ENCODE results near the gene HCAR2.
A peak's percentile ranks its signal among the peaks of the same experiment; 100 is the strongest.
"Not testable (repeated sequence)": the region's sequence is repeated elsewhere in the genome, so short reads cannot be mapped to it uniquely, and the experiment has no call there.

HCAR2 gene

DNA sequence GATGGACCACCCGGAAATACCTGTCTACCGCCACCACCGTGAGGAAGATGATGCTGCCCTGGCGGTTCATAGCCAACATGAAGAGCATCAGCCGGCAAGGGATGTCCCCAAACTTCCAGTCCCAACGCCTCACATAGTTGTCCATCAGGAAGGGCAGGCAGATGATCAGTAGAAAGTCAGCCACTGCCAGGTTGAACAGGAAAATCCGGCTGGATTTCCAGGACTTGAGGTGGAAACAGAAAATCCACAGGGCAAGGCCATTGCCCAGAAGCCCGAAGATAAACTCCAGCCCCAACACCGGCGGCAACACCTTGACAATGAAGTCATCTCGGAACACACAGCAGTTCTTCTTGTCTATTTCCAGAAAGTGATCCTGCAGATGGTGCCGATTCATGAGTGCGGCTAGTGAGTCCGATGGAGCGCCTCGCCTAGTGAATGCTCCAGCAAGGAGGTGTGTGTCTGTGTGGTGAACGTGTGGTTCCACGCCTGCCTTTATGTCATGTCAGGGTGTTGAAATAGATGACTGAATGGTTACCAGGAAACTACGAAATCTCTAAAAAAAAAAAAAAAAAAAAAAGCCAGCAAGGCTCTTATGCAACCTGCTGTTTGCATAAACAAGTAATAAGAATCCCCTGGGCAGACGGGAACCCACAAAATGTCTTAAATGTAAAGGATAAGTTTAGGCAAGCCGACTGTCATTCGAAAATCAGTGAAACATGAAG lies at the start of gene HCAR2:
TSS of gene HCAR2 (minus strand) at position 468 of the 722 bp plus-strand sequence. CDS start at position 394, 74 bp downstream.
- DNase-seq, result peak; percentile 55

DNA sequence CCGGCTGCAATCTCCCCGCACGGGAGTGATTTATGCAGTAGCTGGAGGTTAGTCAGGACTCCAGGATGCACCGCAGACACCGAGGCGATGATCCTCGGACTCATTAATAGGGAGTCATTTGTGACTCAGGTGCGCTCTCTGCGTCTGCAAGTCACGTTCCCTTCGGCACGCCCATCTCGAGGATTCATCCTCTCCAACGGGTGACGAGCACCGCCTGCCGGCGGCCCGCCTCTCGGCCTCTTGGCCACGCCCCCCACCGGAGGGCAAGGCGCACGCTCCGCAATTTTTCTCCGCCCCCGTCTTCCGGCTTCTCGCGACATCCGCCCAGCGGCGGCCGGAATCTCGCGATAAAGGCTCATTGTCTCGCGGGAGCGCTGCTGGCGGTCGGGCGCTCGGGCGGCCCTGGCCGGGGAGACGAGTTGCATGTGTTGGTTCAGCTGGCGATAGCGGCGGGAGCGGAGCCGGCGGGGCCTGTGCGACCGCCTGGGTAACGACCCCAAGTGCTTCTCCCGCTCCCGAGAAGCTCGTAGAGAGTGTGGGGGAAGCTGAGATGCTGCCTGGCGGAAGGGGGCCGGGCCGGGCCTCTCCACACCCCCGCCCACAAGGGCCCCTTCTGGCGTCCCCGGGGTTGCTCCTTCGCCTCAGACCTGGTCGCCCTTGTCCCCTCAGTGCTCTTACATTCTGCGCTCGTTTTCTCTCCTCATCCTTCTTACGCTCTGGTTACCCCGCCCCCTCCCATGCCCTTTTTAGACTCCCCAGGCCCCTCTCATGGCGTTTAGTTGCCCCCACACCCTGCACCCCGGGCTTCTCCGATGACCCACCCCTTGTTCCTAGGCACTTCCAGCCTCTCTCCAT lies 49.5 kb upstream of the HCAR2 start, which contains the start of gene DENR:
TSS of gene DENR (plus strand) at position 361 of the 855 bp plus-strand sequence. CDS start 878 bp downstream, outside the sequence.
- peak; percentile 99 for DNase-seq

DNA sequence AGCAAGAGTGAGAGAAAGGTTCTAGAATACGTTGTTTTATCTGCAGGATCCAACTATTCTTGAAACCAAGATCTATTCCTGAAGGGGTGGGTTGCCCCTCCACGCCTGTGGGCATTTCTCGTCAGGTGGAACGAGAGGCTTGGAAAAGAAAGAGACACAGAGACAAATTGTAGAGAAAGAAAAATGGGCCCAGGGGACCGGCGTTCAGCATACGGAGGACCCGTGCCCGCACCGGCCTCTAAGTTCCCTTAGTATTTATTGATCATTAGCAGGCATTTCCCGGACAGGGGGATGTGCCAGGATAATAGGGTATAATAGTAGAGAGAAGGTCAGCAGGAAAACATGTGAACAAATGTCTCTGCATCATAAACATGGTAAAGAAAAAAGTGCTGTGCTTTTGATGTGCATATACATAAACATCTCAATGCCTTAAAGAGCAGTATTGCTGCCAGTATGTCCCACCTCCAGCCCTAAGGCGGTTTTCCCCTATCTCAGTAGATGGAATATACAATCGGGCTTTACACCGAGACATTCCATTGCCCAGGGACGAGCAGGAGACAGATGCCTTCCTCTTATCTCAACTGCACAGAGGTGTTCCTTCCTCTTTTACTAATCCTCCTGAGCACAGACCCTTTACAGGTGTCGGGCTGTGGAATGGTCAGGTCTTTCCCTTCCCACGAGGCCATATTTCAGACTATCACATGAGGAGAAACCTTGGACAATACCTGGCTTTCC lies 47.8 kb upstream of the HCAR2 start:
- DNase-seq, result not testable (repeated sequence)

DNA sequence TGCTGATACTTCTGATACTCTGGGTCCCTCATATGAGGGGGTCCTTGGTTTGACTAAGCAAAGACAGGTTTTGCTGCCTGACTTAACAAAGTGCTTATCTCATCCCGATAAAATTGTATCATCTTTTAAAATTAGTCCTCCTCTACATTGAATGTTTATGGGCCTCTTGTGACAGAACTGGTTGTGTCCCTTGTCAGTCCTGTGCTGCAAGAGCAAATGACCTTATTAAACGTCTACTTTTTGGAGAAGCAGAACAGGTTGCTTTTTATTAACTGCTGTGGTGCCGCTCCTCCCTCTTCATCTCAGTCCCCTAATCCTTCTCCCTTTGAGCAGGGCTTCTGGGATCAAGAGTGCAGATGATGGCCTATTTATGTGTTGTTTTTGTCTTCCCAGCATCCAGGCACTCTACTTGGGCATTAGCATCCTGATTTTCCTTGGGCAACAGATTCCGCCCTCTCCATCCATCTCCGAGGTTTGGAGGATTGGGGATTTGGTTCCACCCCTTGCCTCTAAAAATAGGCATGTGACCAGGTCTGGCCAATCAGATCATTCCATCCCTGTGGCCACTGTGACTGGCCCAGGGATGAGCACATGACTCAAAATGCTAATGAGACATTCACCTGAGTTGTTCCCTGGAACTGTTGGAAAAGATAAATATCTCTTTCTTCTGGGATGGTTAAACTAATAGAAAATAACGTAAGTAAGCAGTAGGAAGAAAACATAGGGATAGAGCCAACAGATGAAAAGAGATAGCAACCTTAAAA lies 46.6 kb upstream of the HCAR2 start:
- no peak for DNase-seq

DNA sequence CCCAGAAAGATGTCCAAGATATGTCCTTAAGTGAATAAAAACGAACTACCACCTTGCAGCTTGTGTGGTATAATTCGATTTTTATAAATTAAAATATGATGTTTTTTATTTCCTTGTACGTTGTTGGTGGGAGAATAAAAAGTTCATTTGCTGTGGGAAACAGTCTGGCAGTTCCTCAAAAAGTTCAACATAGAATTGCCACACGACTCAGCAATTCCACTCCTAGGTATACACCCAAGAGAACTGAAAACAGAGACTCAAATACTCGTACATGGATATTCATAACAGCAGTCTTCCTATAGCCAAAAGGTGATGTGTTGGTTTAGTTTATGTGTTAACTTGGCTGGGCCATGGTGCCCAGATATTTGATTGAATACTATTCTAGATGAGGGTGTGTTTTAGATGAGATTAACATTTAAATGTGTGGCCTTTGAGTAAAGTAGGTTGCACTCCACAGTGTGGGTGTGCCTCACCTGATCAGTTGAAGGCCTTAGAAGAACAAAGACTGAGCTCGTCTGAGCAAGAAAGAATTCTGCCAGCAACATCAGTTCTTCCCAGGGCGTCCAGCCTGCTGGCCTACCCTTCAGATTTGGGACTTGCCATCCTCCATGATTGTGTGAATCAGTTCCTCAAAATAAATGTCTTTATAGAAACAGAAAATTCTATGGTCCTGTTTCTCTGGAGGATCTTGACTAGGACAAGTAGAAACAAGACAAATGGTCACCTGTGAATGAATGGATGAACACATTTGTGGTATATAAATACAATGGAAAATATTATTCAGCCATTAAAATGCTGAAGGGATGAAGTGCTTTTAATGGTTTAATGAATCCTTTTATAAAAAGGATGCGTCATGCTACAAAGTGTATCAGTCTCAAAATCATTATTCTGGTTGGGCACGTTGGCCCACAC lies 44.3 kb upstream of the HCAR2 start:
- peak; percentile 25 for DNase-seq

DNA sequence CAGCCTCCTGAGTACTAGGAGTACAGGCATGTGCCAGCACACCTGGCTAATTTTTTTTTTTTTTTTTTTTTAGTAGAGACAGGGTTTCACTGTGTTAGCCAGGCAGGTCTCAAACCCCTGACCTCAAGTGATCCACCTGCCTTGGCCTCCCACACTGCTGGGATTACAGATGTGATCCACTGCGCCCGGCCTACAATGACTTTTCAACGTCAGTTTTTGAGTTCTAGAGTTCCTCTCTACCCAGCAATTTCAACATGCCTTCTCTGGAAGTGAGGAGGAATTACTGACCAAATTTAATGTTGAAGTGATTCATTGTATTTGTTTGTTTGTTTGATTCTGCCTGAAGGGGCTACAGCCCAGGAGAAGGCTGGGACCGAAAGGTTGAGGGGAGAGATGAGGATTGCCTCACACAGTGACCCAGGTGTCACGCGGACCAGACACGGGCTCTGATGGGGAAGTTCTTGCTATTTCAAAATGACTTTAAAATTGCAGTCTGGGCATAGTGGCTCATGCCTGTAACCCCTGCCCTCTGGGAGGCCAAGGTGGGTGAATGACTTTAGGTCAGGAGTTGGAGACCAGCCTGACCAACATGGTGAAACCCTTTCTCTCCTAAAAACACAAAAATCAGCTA lies 40.9 kb upstream of the HCAR2 start:
- no peak for DNase-seq

DNA sequence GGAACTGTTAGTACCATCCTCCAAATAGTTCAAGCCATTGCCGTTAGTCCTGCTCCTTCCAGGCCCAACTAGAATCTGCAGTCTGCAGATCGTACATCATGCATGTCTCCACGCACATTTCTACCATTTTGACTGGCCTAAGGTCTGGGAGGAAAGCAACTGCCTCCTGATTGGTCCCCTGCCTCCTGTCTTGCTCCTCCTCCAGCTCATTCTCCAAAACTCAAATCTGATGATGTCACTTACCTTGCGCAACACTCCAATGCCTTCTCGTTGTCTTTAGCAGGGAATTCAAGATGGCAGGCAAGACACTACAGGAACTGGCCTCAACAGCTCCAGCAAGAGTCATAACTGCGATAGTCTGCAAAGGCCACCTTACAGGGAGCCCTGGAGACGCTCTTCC lies 37.2 kb upstream of the HCAR2 start:
- DNase-seq, result no peak

DNA sequence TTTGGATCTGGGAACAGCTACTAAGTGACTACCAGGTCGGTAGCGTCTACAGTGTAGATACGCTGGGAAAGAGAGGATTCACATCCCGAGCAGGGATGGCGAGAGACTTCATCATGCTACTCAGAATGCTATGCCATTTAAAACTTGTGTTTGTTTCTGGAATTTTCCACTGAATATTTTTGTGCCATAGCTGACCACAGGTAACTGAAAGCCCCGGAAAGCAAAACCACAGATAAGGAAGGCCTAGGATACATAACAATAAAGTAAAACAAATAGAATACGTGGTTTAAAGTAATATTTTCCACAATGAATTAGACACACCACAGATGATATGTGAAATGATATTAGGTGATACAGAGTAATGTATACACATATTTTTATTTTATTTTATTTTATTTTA lies 35.4 kb upstream of the HCAR2 start:
- peak; percentile 44 for DNase-seq

DNA sequence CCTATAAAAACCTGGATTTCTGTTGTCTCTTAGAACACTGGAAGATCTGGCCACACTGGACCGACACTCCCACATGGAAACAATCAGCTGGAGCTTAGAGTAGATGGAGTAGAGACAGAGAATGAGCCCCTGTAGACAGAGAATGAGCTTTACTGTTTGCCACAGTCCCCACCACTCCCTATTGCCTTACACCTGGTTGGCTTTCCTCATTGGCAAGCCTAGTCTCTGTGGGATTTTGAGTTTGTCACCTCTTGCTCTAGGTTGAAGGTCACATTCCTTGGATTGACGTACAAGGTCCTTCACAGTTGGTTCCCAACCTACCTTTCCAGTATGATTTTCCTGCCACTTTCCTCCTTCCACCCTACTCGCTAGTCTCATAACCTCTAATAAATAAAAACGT lies 29.5 kb upstream of the HCAR2 start:
- no peak for DNase-seq

DNA sequence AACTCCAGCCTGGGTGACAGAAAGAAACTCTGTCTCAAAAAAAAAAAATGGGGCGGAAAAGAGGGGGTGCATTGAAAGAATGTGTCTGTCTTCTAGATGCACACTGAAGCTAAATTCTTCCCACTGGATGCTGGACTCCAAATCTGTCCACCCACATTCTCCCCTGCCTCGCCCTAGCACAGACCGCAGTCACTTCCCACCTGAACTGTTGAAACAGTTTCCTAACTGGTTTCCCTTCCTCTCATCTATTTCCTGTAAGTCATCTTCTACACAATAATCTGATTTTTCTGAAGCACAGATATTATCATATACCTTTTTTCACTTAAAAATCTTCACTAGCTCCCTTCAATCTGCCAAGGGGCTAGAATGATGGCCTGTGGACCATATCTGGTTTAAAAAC lies 29.0 kb upstream of the HCAR2 start:
- no peak for DNase-seq

DNA sequence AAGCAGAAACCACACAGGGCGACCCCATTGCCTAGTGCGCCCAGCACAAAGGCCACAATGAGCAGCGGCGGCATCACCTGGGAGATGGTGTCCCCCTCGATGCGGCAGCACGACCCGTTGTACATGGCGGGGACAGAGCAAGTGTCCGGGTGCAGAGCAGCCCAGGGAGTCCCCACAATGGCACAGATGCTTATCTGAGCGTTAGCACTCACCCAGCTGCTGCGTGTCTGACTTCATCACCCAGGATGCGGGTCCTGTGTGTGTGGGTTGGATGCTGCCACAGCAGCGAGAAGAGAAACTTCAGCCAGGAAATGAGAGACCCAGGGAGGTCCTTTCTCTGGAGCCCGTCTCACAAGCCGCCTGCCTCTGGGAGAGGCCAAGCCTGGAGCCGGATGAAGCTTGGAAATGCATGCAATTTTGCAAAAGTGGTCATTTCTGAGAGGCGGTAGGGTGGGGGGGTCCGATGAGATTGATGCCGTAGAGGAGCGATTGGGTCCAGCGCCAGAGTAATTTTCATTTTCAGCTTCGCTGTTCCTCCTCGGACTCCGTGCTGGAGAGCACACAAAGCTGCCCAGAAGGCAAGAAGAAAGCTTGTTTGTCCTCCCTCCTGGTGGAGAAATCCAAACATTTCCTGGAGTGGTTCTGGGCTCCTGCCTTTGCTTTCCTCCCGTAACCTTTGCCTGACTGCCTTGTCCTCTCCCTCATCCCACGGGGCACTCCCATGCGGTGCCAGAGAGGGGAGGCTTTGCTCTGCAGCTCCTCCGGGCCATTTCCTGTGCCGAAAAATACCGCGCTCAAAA lies 27.3 kb upstream of the HCAR2 start, which contains the start of gene HCAR1:
TSS of gene HCAR1 (minus strand) at position 630 of the 800 bp plus-strand sequence. CDS start at position 125, 505 bp downstream.
- no peak for DNase-seq

DNA sequence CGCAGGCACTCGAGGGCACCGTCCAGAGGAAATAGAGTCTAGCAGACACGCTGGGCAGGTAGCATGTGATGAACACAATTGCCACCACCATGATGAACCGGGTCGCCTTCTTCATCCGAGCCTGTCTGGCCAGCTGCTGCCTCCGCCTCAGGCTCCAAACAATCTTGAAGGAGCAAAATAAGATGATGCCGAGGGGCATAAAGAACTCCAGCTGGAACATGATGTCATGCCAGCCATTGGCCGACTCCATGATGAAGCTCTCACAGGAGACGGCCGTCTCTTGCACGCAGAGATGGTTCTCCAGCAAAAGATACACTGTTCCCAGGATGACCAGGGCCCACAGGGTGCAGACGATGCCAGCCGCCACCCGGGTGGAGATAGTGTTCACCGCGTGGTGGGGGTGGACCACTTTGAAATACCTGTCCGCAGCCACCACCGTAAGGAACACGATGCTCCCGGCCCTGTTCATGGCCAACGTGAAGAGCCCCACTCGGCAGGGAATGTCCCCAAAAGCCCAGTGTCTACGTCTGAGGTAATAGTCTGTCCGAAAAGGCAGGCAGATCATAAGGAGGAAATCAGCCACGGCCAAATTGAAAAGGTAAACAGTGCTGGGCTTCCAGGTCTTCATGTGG lies 26.5 kb upstream of the HCAR2 start:
- DNase-seq, result no peak

DNA sequence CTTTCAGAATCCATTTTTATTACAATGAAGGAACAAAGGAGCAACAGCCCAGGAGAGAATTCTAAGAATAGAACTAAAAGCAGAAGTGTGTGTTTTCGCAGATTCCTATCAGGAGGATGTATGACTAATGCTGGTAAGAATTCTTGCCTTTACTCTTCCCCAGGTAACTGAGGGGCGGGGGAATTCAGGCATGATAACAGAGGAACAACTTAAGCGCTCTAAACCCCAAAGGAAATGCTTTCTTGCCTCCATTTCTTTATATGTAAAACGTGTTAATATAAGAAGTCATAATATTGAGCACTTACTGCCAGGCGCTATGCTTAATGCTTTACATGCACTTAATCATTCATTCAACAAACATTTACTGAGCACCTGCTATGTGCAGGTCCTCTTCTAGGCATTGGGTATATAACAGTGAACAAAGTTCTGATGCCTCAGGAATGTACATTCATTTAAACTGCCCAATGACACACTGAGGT lies 23.0 kb upstream of the HCAR2 start:
- DNase-seq, result peak; percentile 66

DNA sequence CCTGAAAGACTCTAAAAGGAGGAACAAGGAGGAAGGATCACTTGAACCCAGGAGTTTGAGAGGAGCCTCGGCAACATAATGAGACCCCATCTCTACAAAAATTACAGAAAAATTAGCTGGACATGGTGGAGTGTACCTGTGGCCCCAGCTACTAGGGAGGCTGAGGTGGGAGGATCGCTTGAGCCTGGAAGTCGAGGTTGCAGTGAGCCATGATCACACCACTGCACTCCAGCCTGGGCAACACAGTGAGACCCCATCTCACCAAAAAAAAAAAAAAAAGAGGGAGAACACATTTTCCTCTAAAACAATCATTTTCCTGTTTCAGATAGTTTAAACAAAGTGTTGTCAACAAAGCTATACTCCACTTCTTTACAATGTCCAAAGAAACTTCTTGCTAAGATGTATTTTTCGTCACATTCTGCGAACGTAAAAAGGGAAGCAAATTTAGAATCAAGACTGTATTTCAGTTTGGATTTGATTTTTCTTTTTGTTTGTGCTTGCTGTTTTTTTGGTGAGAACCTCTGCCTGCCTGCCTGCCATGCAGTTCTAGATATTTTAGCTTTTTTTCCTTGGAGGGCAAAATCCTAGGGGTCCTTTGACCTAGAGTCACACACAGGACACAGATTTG lies 22.4 kb upstream of the HCAR2 start:
- DNase-seq, result no peak

DNA sequence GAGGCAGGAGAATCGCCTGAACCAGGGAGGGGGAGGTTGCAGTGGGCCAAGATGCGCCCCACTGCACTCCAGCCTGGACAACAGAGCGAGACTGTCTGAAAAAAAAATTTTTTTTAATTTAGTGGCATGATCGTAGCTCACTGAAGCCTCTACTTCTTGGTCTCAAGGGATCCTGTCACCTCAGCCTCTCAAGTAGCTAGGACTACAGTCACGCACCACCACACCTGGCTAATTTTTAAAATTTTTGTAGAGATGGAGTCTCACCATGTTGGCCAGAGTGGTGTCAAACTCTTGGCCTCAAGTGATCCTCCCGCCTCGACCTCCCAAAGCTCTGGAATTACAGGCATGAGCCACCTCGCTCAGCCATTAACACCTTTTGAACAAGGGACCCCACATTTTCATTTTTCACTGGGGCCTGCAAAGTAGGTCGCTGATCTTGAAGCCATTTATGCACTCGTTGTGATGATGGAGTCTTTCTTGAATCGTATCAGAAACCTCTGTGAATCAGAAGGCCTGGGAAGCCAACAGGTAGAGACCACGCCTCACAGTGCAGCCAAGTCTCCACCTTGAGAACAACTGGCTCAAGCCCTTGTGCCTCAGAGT lies 21.6 kb upstream of the HCAR2 start:
- DNase-seq, result no peak

DNA sequence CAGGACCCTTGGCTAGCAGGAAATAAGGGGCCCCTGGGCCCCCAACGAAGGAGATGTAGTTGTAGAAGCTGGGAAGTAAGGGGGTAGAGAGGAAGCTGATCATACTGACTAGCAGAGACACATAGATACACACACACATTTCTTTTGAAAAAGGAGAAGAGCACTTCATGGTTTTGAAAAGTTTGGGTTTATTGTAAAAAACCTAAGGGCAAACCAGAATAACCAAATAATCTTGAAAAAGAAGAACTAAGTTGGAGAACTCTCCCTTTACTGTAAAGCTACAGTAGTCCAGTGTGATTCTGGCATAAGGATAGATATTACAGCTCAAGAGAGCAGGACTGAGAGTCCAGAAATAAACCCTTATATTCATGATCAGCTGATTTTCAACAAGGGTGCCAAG lies 19.2 kb upstream of the HCAR2 start:
- peak; percentile 38 for DNase-seq

DNA sequence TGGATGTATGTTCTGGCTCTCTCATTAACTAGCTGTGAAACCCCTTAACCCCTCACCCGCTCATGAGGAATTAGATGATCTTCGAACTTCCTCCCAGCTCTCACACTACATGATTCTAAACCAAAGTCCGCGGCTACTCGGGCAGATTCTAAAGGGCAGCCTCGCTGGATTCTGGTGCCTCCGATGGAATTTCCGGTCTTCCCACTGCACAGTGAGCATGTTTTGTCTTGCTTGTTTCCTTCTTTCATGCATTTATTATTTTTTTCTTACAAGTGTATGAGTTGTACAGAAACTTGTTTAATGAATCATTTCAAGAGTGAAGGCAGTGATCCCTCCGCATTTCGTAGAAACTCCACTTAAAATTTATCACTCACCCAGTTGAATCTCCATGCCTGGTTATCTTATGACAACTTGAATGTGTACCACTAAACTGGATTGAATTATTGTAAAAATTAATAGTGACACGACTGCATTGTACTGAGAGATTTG lies 17.9 kb upstream of the HCAR2 start:
- no peak for DNase-seq

DNA sequence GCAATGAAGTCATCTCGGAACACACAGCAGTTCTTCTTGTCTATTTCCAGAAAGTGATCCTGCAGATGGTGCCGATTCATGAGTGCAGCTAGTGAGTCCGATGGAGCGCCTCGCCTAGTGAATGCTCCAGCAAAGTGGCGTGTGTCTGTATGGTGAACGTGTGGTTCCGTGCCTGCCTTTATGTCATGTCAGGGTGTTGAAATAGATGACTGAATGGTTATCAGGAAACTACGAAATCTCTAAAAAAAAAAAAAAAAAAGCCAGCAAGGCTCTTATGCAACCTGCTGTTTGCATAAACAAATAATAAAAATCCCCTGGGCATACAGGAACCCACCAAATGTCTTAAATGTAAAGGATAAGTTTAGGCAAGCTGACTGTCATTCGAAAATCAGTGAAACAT lies 13.5 kb upstream of the HCAR2 start, which contains the start of gene HCAR3:
TSS of gene HCAR3 (minus strand) at position 154 of the 400 bp plus-strand sequence. CDS start at position 80, 74 bp downstream.
- DNase-seq, result peak; percentile 52

Measured in hematopoietic multipotent progenitor cell treated with erythropoietin and hydrocortisone succinate and interleukin-3 and kit ligand, for 4 days (in vitro differentiated cells).